OCI-LY3 (cell line): ENCODE measurements around the gene GRK3.

Source experiments
- CTCF ChIP-seq: fragments of 200-600, 300-600 bp; sonication (generic); IDR thresholded peaks from 2 replicates; pipeline ENCODE4 v1.5.1; 2014; ENCODE audit warnings: antibody characterized with exemption, low read length, low read depth
- EZH2phosphoT487 ChIP-seq: fragments of 200-600 bp; shearing (Covaris generic); IDR thresholded peaks from 2 replicates; pipeline ENCODE4 v1.6.1; 2018; ENCODE audit warnings: antibody characterized with exemption, mixed run types, low read depth

GRCh38 chr22:25637032-25637431 lies 72.6 kb downstream of the GRK3 start:
- TF ChIP-seq CTCF = no peak
- no peak for TF ChIP-seq EZH2phosphoT487
